ENCODE measurements around the gene ADCK1.

The ADCK1 gene

GRCh38 chr14:77902811-77903210 is 102.9 kb downstream of the ADCK1 start:
- no peak overlapping the region for H4K91ac ChIP-seq (ENCODE audit: low read depth, low read length)
- no peak overlapping the region for H3K14ac ChIP-seq (ENCODE audit: low read length)
- H3K9me3 ChIP-seq (ENCODE audit: insufficient read depth, low read depth, low read length), result no peaks in the 10 kb centered on the region
- no peaks in the 10 kb centered on the region for H3K79me1 ChIP-seq (ENCODE audit: low read length)
- H4K12ac ChIP-seq (ENCODE audit: low read depth, low read length), result no peak overlapping the region
- H3K23ac ChIP-seq (ENCODE audit: low read length), result no peak overlapping the region
- no peak overlapping the region for H3K27ac ChIP-seq (ENCODE audit: low read depth, low read length)
- no peak overlapping the region for H3K4me3 ChIP-seq (ENCODE audit: low read depth, low read length)
- no peaks in the 10 kb centered on the region for H3K79me2 ChIP-seq (ENCODE audit: control insufficient read depth, insufficient read depth, low read length, poor library complexity)
- H3K36me3 ChIP-seq (ENCODE audit: control insufficient read depth in 1 of 2, insufficient read depth in 2 of 2, low read length in 2 of 2), result no peaks in the 10 kb centered on the region
- no peak overlapping the region for H2BK12ac ChIP-seq (ENCODE audit: low read length)
- no peak overlapping the region for H2BK120ac ChIP-seq (ENCODE audit: insufficient read depth, low read length, poor library complexity)
- no peaks in the 10 kb centered on the region for H3K4me1 ChIP-seq (ENCODE audit: control insufficient read depth in 1 of 2, insufficient read depth in 2 of 2, low read length in 2 of 2)
- H3K9ac ChIP-seq (ENCODE audit: low read length), result no peak overlapping the region
- no peak overlapping the region for H3K18ac ChIP-seq (ENCODE audit: low read length)
- no peaks in the 10 kb centered on the region for H3K27me3 ChIP-seq (ENCODE audit: insufficient read depth, low read length)
- no peak overlapping the region for H2AFZ ChIP-seq (ENCODE audit: insufficient read depth, low read length, poor library complexity)
- WGBS (ENCODE audit: extremely low coverage, insufficient coverage, insufficient read length), result no CpG with 5 or more reads among the region's 1 CpG
- no peak overlapping the region for H3K4ac ChIP-seq (ENCODE audit: low read depth, low read length)
- no peak for DNase-seq
- no peak overlapping the region for H4K8ac ChIP-seq (ENCODE audit: low read depth, low read length)
- H2BK5ac ChIP-seq (ENCODE audit: low read depth, low read length, poor library complexity), result no peak overlapping the region
- no peak overlapping the region for H2AK5ac ChIP-seq (ENCODE audit: low read length)
- no peak overlapping the region for H3K4me2 ChIP-seq (ENCODE audit: low read length)

- Histone ChIP-seq H3K36me3 (ENCODE audit: control insufficient read depth in 1 of 2, insufficient read depth in 2 of 2, low read length in 2 of 2) (no peaks in the 10 kb centered on the region), H3K27ac (ENCODE audit: low read depth, low read length) (no peak overlapping the region), H3K18ac (ENCODE audit: low read length) (no peak overlapping the region), H3K23ac (ENCODE audit: low read length) (no peak overlapping the region), H3K79me2 (ENCODE audit: control insufficient read depth, insufficient read depth, low read length, poor library complexity) (no peaks in the 10 kb centered on the region), H2BK12ac (ENCODE audit: low read length) (no peak overlapping the region), H4K91ac (ENCODE audit: low read depth, low read length) (no peak overlapping the region), H3K27me3 (ENCODE audit: insufficient read depth, low read length) (no peaks in the 10 kb centered on the region), H4K12ac (ENCODE audit: low read depth, low read length) (no peak overlapping the region), H3K79me1 (ENCODE audit: low read length) (no peaks in the 10 kb centered on the region), H3K4me1 (ENCODE audit: control insufficient read depth in 1 of 2, insufficient read depth in 2 of 2, low read length in 2 of 2) (no peaks in the 10 kb centered on the region), H3K9me3 (ENCODE audit: insufficient read depth, low read depth, low read length) (no peaks in the 10 kb centered on the region), H3K4me2 (ENCODE audit: low read length) (no peak overlapping the region), H3K4me3 (ENCODE audit: low read depth, low read length) (no peak overlapping the region), H3K14ac (ENCODE audit: low read length) (no peak overlapping the region), H2AFZ (ENCODE audit: insufficient read depth, low read length, poor library complexity) (no peak overlapping the region), H4K8ac (ENCODE audit: low read depth, low read length) (no peak overlapping the region), H3K9ac (ENCODE audit: low read length) (no peak overlapping the region), H2AK5ac (ENCODE audit: low read length) (no peak overlapping the region), H3K4ac (ENCODE audit: low read depth, low read length) (no peak overlapping the region), H2BK5ac (ENCODE audit: low read depth, low read length, poor library complexity) (no peak overlapping the region), H2BK120ac (ENCODE audit: insufficient read depth, low read length, poor library complexity) (no peak overlapping the region)
- no peak for DNase-seq
- WGBS (ENCODE audit: extremely low coverage, insufficient coverage, insufficient read length), result no CpG with 5 or more reads among the region's 6 CpGs
Observed at GRCh38 chr14:77903221-77903620, 103.3 kb downstream of the ADCK1 start.

GRCh38 chr14:77903937-77904617 is 104.2 kb downstream of the ADCK1 start:
- no peak overlapping the region for H3K18ac ChIP-seq (ENCODE audit: low read length)
- no CpG with 5 or more reads among the region's 8 CpGs for WGBS (ENCODE audit: extremely low coverage, insufficient coverage, insufficient read length)
- no peak overlapping the region for H4K8ac ChIP-seq (ENCODE audit: low read depth, low read length)
- H3K4me3 ChIP-seq (ENCODE audit: low read depth, low read length), result no peak overlapping the region
- no peaks in the 10 kb centered on the region for H3K36me3 ChIP-seq (ENCODE audit: control insufficient read depth in 1 of 2, insufficient read depth in 2 of 2, low read length in 2 of 2)
- no peak overlapping the region for H3K23ac ChIP-seq (ENCODE audit: low read length)
- no peaks in the 10 kb centered on the region for H3K9me3 ChIP-seq (ENCODE audit: insufficient read depth, low read depth, low read length)
- H3K79me1 ChIP-seq (ENCODE audit: low read length), result no peaks in the 10 kb centered on the region
- H2BK12ac ChIP-seq (ENCODE audit: low read length), result no peak overlapping the region
- H2BK5ac ChIP-seq (ENCODE audit: low read depth, low read length, poor library complexity), result no peak overlapping the region
- no peak for DNase-seq
- H2AK5ac ChIP-seq (ENCODE audit: low read length), result no peak overlapping the region
- no peak overlapping the region for H2BK120ac ChIP-seq (ENCODE audit: insufficient read depth, low read length, poor library complexity)
- no peak overlapping the region for H3K9ac ChIP-seq (ENCODE audit: low read length)
- no peak overlapping the region for H4K91ac ChIP-seq (ENCODE audit: low read depth, low read length)
- no peaks in the 10 kb centered on the region for H3K27me3 ChIP-seq (ENCODE audit: insufficient read depth, low read length)
- H3K27ac ChIP-seq (ENCODE audit: low read depth, low read length), result no peak overlapping the region
- H3K14ac ChIP-seq (ENCODE audit: low read length), result no peak overlapping the region
- H3K4ac ChIP-seq (ENCODE audit: low read depth, low read length), result no peak overlapping the region
- no peak overlapping the region for H3K4me2 ChIP-seq (ENCODE audit: low read length)
- H3K4me1 ChIP-seq (ENCODE audit: control insufficient read depth in 1 of 2, insufficient read depth in 2 of 2, low read length in 2 of 2), result no peaks in the 10 kb centered on the region
- H4K12ac ChIP-seq (ENCODE audit: low read depth, low read length), result no peak overlapping the region
- no peak overlapping the region for H2AFZ ChIP-seq (ENCODE audit: insufficient read depth, low read length, poor library complexity)
- H3K79me2 ChIP-seq (ENCODE audit: control insufficient read depth, insufficient read depth, low read length, poor library complexity), result no peaks in the 10 kb centered on the region

- Histone ChIP-seq H3K36me3 (ENCODE audit: control insufficient read depth in 1 of 2, insufficient read depth in 2 of 2, low read length in 2 of 2) (no peaks in the 10 kb centered on the region), H3K14ac (ENCODE audit: low read length) (no peak overlapping the region), H2BK12ac (ENCODE audit: low read length) (no peak overlapping the region), H3K23ac (ENCODE audit: low read length) (no peak overlapping the region), H3K4me1 (ENCODE audit: control insufficient read depth in 1 of 2, insufficient read depth in 2 of 2, low read length in 2 of 2) (no peaks in the 10 kb centered on the region), H4K8ac (ENCODE audit: low read depth, low read length) (no peak overlapping the region), H2BK5ac (ENCODE audit: low read depth, low read length, poor library complexity) (no peak overlapping the region), H4K91ac (ENCODE audit: low read depth, low read length) (no peak overlapping the region), H2BK120ac (ENCODE audit: insufficient read depth, low read length, poor library complexity) (no peak overlapping the region), H3K27ac (ENCODE audit: low read depth, low read length) (no peak overlapping the region), H3K79me2 (ENCODE audit: control insufficient read depth, insufficient read depth, low read length, poor library complexity) (no peaks in the 10 kb centered on the region), H2AK5ac (ENCODE audit: low read length) (no peak overlapping the region), H4K12ac (ENCODE audit: low read depth, low read length) (no peak overlapping the region), H3K9ac (ENCODE audit: low read length) (no peak overlapping the region), H3K27me3 (ENCODE audit: insufficient read depth, low read length) (no peaks in the 10 kb centered on the region), H3K4me2 (ENCODE audit: low read length) (no peak overlapping the region), H3K4me3 (ENCODE audit: low read depth, low read length) (no peak overlapping the region), H3K18ac (ENCODE audit: low read length) (no peak overlapping the region), H3K9me3 (ENCODE audit: insufficient read depth, low read depth, low read length) (no peaks in the 10 kb centered on the region), H2AFZ (ENCODE audit: insufficient read depth, low read length, poor library complexity) (no peak overlapping the region), H3K4ac (ENCODE audit: low read depth, low read length) (no peak overlapping the region), H3K79me1 (ENCODE audit: low read length) (no peaks in the 10 kb centered on the region)
- no peak for DNase-seq
- WGBS (ENCODE audit: extremely low coverage, insufficient coverage, insufficient read length), result no CpG with 5 or more reads among the region's 1 CpG
Observed at GRCh38 chr14:77906446-77906845, 106.5 kb downstream of the ADCK1 start.
